Mucosa of stomach (tissue), 1 donor: ENCODE data around the gene ABCC9.
"Not testable (repeated sequence)": the region's sequence is repeated elsewhere in the genome, so short reads cannot be mapped to it uniquely, and the experiment has no call there.

Source experiments
- H3K27me3 ChIP-seq: one replicate; pipeline ENCODE4 v1.7.0; 2013; ENCODE audit warnings: mild to moderate bottlenecking, low read length; ENCODE audit not compliant: control insufficient read depth, insufficient read depth
- H3K36me3 ChIP-seq: one replicate; pipeline ENCODE4 v1.7.0; 2013; ENCODE audit warnings: low read length; ENCODE audit not compliant: control insufficient read depth, insufficient read depth
- H3K4me1 ChIP-seq: one replicate; pipeline ENCODE4 v1.7.0; 2013; ENCODE audit warnings: mild to moderate bottlenecking, low read length; ENCODE audit not compliant: control insufficient read depth, insufficient read depth
- H3K4me3 ChIP-seq: one replicate; pipeline ENCODE4 v1.7.0; 2013; ENCODE audit warnings: low read length
- H3K9ac ChIP-seq: one replicate; pipeline ENCODE4 v1.7.0; 2013; ENCODE audit warnings: mild to moderate bottlenecking, low read length, moderate library complexity
- H3K9me3 ChIP-seq: one replicate; pipeline ENCODE4 v1.7.0; 2013; ENCODE audit warnings: mild to moderate bottlenecking, low read length, moderate library complexity; ENCODE audit not compliant: control insufficient read depth
- donor health status: Pancreatic carcinoma.

ABCC9 gene

DNA sequence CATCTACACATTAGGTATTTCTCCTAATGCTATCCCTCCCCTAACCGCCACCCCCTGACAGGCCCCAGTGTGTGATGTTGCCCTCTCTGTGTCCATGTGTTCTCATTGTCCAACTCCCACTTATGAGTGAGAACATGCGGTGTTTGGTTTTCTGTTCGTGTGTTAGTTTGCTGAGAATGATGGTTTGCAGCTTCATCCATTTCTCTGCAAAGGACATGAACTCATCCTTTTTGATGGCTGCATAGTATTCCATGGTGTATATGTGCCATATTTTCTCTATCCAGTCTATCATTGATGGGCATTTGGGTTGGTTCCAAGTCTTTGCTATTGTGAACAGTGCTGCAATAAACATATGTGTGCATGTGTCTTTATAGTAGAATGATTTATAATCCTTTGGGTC is 158.5 kb downstream of the ABCC9 start:
- not testable (repeated sequence) for H3K9ac ChIP-seq, H3K27me3 ChIP-seq, H3K9me3 ChIP-seq, H3K4me3 ChIP-seq, H3K4me1 ChIP-seq, H3K36me3 ChIP-seq

DNA sequence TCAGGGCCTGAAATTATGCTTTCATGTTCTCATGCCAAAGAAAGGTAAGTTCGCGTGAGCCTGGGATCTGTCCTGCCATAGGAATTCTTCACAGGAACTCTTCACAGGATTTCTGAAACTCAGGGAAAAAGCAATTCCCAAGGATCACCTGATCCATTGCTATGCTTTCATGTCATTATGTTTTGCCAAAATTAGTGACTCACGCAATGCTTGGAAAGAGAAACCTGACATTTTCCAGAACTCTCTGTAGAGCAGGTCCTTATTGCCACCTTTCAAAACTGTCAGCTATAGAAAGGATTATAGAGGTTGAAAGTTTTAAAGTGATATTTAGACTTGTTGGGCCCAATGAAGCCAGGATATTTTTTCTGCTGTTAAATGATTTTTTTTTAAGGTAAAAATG is 160.4 kb downstream of the ABCC9 start:
- Histone ChIP-seq H3K9me3 (no peaks in the 10 kb centered on the region), H3K9ac (no peak overlapping the region), H3K4me1 (no peaks in the 10 kb centered on the region), H3K27me3 (peaks cover under 1% of the 10 kb centered on the region), H3K36me3 (no peaks in the 10 kb centered on the region), H3K4me3 (no peak overlapping the region)

DNA sequence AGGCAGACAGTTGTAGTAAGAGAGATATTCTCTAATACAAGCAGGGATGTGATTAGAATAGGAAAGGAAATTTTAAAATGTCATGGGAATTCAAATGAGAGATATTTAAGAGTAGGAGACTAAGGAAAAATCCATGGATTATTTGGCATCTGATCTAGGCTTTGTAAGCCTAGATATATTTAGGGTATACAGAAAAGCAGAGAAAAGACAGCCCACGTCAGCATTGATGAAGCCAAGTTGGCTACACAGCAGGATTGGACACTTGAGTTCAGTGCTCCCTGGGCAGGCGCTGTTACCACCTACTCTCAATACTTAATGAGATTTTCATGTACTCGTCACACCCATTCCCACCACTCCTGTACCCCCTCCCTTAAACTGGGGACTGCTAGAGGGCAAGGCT is 165.1 kb downstream of the ABCC9 start:
- Histone ChIP-seq H3K9me3 (no peaks in the 10 kb centered on the region), H3K4me3 (no peak overlapping the region)

DNA sequence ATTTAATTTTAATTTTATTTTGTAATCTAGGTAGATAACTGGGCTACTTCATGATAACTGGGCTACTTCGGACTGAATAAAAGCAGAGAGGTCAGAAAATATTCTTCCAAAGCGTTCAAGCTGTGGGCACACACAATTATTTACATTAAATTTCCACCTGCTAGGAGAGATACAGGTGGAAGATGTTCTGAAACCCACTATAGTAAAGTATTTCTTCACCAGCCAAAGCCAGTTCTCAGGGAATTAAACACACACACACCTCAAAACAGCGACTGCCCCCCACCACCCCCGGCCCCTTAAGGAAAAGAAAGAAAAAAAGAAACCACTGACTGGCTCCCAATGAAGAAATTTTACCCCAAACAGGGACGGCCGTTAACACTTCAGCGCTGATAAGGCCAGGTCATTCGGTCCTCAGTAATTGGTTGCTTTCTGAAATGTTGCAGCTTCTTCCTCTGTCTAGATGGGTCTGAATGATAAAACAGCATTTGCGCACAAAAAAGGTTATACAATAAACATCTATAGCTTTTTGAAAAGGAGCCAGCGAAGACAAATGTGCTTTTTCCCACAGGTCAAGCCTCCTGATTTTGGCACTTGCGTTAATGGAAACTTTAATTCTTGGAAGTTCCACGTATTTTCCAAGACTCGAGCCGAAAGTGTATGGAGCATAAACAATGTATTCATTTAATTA is 165.9 kb downstream of the ABCC9 start:
- peak overlapping the region; percentile 25 for H3K9ac ChIP-seq
- peaks cover 23% of the 10 kb centered on the region for H3K27me3 ChIP-seq
- no peaks in the 10 kb centered on the region for H3K4me1 ChIP-seq
- no peaks in the 10 kb centered on the region for H3K9me3 ChIP-seq
- no peak overlapping the region for H3K4me3 ChIP-seq
- no peaks in the 10 kb centered on the region for H3K36me3 ChIP-seq

More for the DNA sequence above, 165.1 kb downstream of the ABCC9 start:
- Histone ChIP-seq H3K9ac (no peak overlapping the region), H3K27me3 (peaks cover 23% of the 10 kb centered on the region), H3K36me3 (no peaks in the 10 kb centered on the region), H3K4me1 (no peaks in the 10 kb centered on the region)

DNA sequence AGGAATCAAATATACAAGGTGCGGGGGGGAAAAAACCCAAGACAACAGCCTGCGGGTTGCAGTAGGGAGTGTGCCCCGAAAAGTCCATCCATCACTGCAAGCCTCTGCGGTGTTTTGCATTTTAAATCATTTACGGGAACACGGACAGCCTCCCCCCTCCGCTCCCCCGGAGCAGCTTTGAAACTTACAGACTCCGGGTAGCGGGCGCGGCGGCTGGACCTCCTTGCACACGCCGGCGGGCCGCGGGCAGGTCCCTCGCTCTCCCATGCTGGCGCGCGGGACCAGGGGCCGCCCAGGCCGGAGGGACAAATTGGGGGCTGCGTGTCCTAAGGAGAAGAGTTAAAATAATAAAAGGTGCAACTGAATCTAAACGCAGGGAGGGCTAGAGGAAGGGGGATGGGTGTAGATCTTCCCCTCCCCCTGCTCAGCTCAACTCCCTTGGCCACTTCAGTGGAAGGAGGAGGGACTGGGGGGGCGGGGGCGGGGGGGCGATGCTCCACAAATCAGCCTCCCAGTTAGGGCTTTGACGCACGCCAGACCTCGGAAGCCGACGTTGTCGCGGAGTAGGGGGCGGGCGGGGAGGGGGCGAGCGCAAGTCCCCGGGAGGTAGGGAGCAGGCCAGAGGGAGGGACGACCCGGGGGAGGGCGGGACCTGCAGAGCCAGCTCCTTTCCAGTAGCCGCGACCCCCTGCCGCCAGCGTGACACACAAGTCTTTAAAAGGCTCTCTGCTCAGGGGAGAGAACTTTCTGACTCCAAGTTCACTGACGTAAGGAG is 166.7 kb downstream of the ABCC9 start, which contains the start of gene KCNJ8:
TSS of gene KCNJ8 (minus strand) at position 349 of the 775 bp plus-strand sequence. CDS start 1,090 bp downstream, outside the sequence.
- H3K9me3 ChIP-seq = no peaks in the 10 kb centered on the region
- H3K27me3 ChIP-seq = peaks cover 23% of the 10 kb centered on the region
- no peak within 1 kb of the TSS for H3K4me3 ChIP-seq
- no peaks in the 10 kb centered on the region for H3K4me1 ChIP-seq
- peak within 1 kb of the TSS; percentile 25 for H3K9ac ChIP-seq
- H3K36me3 ChIP-seq = no peaks in the 10 kb centered on the region

DNA sequence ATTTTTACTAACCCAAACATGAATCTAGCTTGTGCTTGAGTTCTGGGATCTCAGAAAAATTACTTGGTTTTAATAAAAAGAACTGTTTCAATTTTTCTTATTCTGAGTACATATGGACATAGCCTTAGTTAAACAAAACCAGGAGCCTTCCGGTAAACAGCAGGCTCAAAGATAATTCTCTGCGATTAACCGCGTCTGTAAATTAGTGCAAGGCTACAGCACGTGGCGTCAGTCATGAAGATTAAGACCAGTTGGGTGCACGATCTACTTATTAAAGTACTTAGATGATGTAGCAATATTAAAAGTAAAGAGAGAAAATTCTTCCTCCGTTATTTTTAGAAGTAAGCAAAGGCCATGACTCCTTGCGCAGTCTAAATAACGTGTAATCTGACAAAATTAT is 167.4 kb downstream of the ABCC9 start:
- Histone ChIP-seq H3K9ac (no peak overlapping the region), H3K9me3 (no peaks in the 10 kb centered on the region), H3K27me3 (peaks cover 23% of the 10 kb centered on the region), H3K4me1 (no peaks in the 10 kb centered on the region), H3K4me3 (no peak overlapping the region), H3K36me3 (no peaks in the 10 kb centered on the region)

DNA sequence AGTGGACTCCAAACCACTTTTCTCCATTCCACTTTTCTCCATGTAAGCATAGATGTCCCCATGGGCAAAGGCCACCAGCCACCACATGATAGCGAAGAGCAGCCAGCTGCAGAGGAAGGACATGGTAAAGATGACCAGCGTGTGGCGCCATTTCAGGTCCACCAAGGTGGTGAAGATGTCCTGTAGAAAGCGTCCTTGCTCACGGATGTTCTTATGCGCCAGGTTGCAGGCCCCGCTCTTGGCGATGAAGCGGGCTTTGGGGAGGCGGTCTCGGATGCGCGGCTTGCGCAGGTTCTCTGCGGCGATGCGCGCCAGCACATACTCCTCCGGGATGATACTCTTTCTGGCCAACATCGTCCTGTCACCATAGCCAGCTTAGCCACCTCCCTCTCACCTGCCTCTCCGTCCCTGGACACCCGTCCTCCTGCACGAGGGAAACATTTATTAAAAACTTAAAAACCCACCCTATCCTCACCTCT is 167.9 kb downstream of the ABCC9 start:
- Histone ChIP-seq H3K4me3 (peak overlapping the region; percentile 14), H3K36me3 (no peaks in the 10 kb centered on the region), H3K27me3 (peaks cover 23% of the 10 kb centered on the region), H3K9me3 (no peaks in the 10 kb centered on the region), H3K9ac (no peak overlapping the region), H3K4me1 (no peaks in the 10 kb centered on the region)

DNA sequence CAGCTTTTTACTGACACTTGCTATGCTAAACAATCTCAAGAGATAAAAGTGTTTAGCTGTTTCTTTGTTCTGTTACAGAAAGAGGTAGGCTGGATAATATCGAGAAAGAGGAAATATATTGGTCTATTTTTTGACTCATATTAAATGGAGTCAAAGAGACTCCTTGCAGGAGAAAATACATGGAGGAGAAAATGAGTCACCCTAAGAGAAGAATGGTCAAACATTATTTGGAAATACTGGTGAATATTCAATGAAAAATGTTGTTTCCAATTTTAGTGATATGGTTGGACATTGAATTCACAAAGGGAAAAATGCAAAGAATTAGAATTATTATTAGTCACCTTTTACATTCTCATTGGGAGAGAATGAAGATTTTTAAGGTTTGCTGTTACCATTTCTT is 169.9 kb downstream of the ABCC9 start:
- H3K4me3 ChIP-seq = no peak overlapping the region
- H3K9me3 ChIP-seq = no peaks in the 10 kb centered on the region
- H3K27me3 ChIP-seq = peaks cover 23% of the 10 kb centered on the region
- no peaks in the 10 kb centered on the region for H3K36me3 ChIP-seq
- H3K9ac ChIP-seq = no peak overlapping the region
- H3K4me1 ChIP-seq = no peaks in the 10 kb centered on the region

DNA sequence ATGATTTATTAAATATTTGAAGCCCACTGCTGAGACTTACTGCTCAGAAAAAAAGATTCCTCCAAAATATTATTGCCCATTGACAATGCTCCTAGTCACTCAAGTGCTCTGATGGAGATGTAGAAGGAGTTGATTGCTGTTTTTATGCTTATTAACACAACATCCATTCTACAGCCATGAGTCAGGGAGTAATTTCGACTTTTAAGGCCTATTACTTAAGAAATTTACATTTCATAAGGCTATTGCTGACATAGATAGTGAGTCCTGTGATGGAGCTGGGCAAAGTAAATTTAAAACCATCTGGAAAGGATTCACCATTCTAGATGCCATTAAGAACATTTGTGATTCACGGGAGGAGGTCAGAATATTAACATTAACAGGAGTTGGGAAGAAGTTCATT is 171.9 kb downstream of the ABCC9 start:
- Histone ChIP-seq H3K9ac (no peak overlapping the region), H3K4me3 (no peak overlapping the region), H3K27me3 (peaks cover 12% of the 10 kb centered on the region), H3K36me3 (no peaks in the 10 kb centered on the region), H3K4me1 (no peaks in the 10 kb centered on the region), H3K9me3 (no peaks in the 10 kb centered on the region)

DNA sequence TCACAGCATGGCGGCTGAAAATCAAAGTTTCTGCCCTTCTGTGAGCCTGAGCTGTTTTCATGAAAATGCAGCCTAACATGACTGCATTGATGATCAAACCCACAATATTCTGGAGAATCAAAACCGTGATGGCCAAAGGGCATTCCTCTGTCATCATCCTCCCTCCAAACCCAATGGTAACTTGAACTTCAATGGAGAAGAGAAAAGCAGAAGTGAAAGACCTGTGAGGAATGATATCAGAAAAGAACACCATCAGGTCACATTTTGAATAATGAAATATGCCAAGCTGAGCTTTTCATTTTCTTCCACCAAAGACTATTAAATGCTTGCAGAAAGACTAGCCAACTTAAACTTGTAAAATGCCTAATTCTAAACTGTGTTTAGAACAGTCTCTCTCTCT is 174.8 kb downstream of the ABCC9 start:
- Histone ChIP-seq H3K27me3 (no peaks in the 10 kb centered on the region), H3K4me3 (no peak overlapping the region), H3K36me3 (no peaks in the 10 kb centered on the region), H3K4me1 (no peaks in the 10 kb centered on the region), H3K9me3 (no peaks in the 10 kb centered on the region), H3K9ac (no peak overlapping the region)

DNA sequence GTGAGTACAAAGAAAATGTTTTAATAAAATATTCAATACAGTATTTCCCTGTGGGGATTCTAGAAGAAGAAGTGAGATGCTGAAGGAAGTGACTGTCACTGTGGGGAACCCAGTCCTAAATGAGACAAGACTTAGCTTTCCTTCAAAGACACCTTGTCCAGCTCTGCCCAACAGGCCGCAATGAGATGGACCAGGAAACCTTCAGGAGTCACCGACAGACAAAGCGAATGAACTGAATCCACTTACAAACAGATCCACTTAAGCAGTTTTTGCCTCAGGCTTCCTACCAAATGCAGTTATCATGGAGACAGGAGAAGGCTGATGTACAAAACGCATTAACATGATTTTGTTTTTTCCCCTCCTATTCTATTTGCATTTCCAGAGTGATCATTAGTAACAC is 176.3 kb downstream of the ABCC9 start:
- H3K4me3 ChIP-seq = no peak overlapping the region
- no peaks in the 10 kb centered on the region for H3K27me3 ChIP-seq
- H3K9ac ChIP-seq = no peak overlapping the region
- no peaks in the 10 kb centered on the region for H3K4me1 ChIP-seq
- no peaks in the 10 kb centered on the region for H3K9me3 ChIP-seq
- H3K36me3 ChIP-seq = no peaks in the 10 kb centered on the region

DNA sequence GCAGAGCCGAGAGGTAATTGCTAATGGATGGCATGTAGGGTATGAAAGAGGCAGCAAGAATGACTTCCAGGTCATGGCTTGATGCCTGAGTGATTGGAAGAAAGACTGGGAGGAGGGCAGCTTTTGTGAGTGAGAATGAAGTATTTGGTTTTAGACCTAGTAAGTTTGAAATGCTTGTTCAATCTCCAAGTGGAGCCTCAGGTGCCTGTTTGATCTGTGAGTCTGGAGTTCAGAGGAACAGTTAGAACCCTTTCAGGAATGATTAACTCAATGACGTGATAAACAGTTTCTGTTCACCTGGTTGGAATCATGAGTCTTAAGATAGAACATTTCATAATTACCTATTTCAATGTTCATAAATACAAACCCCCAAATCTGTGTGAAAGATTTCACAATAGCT is 177.2 kb downstream of the ABCC9 start:
- no peaks in the 10 kb centered on the region for H3K27me3 ChIP-seq
- no peaks in the 10 kb centered on the region for H3K4me1 ChIP-seq

More for the DNA sequence above, 177.2 kb downstream of the ABCC9 start:
- Histone ChIP-seq H3K9ac (no peak overlapping the region), H3K36me3 (no peaks in the 10 kb centered on the region), H3K4me3 (no peak overlapping the region), H3K9me3 (no peaks in the 10 kb centered on the region)
